H9 (cell line): Measurements from ENCODE around the gene RDH11. TPM values are rescaled to one million over a fixed set of nuclear protein-coding genes. Genes with fewer than 3 reads are reported as not detected.

Experiments used
- DNase-seq: peaks from one replicate; pipeline ENCODE4 v3.0.0-alpha.2; 2017
- H2AFZ ChIP-seq: one replicate; pipeline ENCODE4 v1.6.1; 2013; ENCODE audit warnings: mild to moderate bottlenecking, low read length, control low read depth, moderate library complexity
- H2AK5ac ChIP-seq: 2 replicates; pipeline ENCODE4 v1.6.1; 2013; ENCODE audit warnings: low read length, control low read depth, mixed read lengths; ENCODE audit not compliant: insufficient read length
- H2BK120ac ChIP-seq: one replicate; pipeline ENCODE4 v1.6.1; 2013; ENCODE audit warnings: low read depth, mild to moderate bottlenecking, low read length, control low read depth, inconsistent platforms; ENCODE audit not compliant: poor library complexity, severe bottlenecking
- H2BK12ac ChIP-seq: 2 replicates; pipeline ENCODE4 v1.6.1; 2013; ENCODE audit warnings: low read length, control low read depth, mixed read lengths, low read depth; ENCODE audit not compliant: insufficient read length
- H2BK15ac ChIP-seq: 2 replicates; pipeline ENCODE4 v1.6.1; 2013; ENCODE audit warnings: low read depth, low read length, control low read depth
- H2BK20ac ChIP-seq: one replicate; pipeline ENCODE4 v1.6.1; 2013; ENCODE audit warnings: low read depth, mild to moderate bottlenecking, low read length, control low read depth, inconsistent platforms; ENCODE audit not compliant: poor library complexity, severe bottlenecking
- H2BK5ac ChIP-seq: 2 replicates; pipeline ENCODE4 v1.6.1; 2013; ENCODE audit warnings: low read length, control low read depth, mixed read lengths; ENCODE audit not compliant: insufficient read length
- H3K14ac ChIP-seq: 2 replicates; pipeline ENCODE4 v1.6.1; 2013; ENCODE audit warnings: low read length, control low read depth; ENCODE audit not compliant: insufficient read depth
- H3K18ac ChIP-seq: 2 replicates; pipeline ENCODE4 v1.6.1; 2013; ENCODE audit warnings: low read depth, mild to moderate bottlenecking, mixed read lengths, low read length, control low read depth; ENCODE audit not compliant: insufficient read length
- H3K23ac ChIP-seq: 2 replicates; pipeline ENCODE4 v1.6.1; 2013; ENCODE audit warnings: low read length, control low read depth, mixed read lengths, low read depth; ENCODE audit not compliant: insufficient read length
- H3K23me2 ChIP-seq: 2 replicates; pipeline ENCODE4 v1.6.1; 2013; ENCODE audit warnings: low read depth, mild to moderate bottlenecking, mixed read lengths, low read length, control low read depth; ENCODE audit not compliant: insufficient read length, poor library complexity, severe bottlenecking
- H3K27ac ChIP-seq: 2 replicates; pipeline ENCODE4 v1.5.1; 2013; ENCODE audit warnings: low read length, control low read depth, mixed read lengths, low read depth; ENCODE audit not compliant: insufficient read length
- H3K27me3 ChIP-seq: 2 replicates; pipeline ENCODE4 v1.6.1; 2013; ENCODE audit warnings: low read length, control low read depth, inconsistent platforms; ENCODE audit not compliant: insufficient read depth
- H3K4ac ChIP-seq: 2 replicates; pipeline ENCODE4 v1.6.1; 2013; ENCODE audit warnings: low read depth, mild to moderate bottlenecking, control low read depth, inconsistent platforms, low read length, moderate library complexity
- H3K4me1 ChIP-seq: 2 replicates; pipeline ENCODE4 v1.6.1; 2013; ENCODE audit warnings: low read length, control low read depth, inconsistent platforms; ENCODE audit not compliant: insufficient read depth
- H3K4me2 ChIP-seq: 2 replicates; pipeline ENCODE4 v1.6.1; 2013; ENCODE audit warnings: low read length, control low read depth, mixed read lengths; ENCODE audit not compliant: insufficient read length, insufficient read depth
- H3K56ac ChIP-seq: 2 replicates; pipeline ENCODE4 v1.6.1; 2013; ENCODE audit warnings: low read depth, mild to moderate bottlenecking, mixed read lengths, low read length, control low read depth; ENCODE audit not compliant: insufficient read length
- H3K79me1 ChIP-seq: 2 replicates; pipeline ENCODE4 v1.6.1; 2013; ENCODE audit warnings: low read depth, mild to moderate bottlenecking, moderate library complexity, low read length, control low read depth, inconsistent platforms; ENCODE audit not compliant: insufficient read depth, poor library complexity, severe bottlenecking
- H3K79me2 ChIP-seq: 2 replicates; pipeline ENCODE4 v1.6.1; 2013; ENCODE audit warnings: low read length, control low read depth, inconsistent platforms; ENCODE audit not compliant: insufficient read depth
- H3K9ac ChIP-seq: 2 replicates; pipeline ENCODE4 v1.6.1; 2013; ENCODE audit warnings: low read length, control low read depth, mixed read lengths; ENCODE audit not compliant: insufficient read length; ENCODE audit errors: extremely low read depth
- H3K9me3 ChIP-seq: one replicate; pipeline ENCODE4 v1.6.1; 2013; ENCODE audit warnings: low read depth, low read length, inconsistent platforms; ENCODE audit not compliant: control insufficient read depth
- H3T11ph ChIP-seq: one replicate; pipeline ENCODE4 v1.6.1; 2013; ENCODE audit warnings: mild to moderate bottlenecking, low read length, control low read depth, inconsistent platforms
- H4K20me1 ChIP-seq: one replicate; pipeline ENCODE4 v1.6.1; 2013; ENCODE audit not compliant: control insufficient read depth, insufficient read length, insufficient read depth
- H4K5ac ChIP-seq: 2 replicates; pipeline ENCODE4 v1.6.1; 2013; ENCODE audit warnings: low read depth, mild to moderate bottlenecking, mixed read lengths, low read length, control low read depth; ENCODE audit not compliant: insufficient read length
- H4K8ac ChIP-seq: replicated peaks from 2 replicates; pipeline ENCODE4 v1.6.1; 2013; ENCODE audit warnings: low read length, control low read depth, mixed read lengths, low read depth; ENCODE audit not compliant: insufficient read length
- H4K91ac ChIP-seq: 2 replicates; pipeline ENCODE4 v1.6.1; 2013; ENCODE audit warnings: low read depth, mild to moderate bottlenecking, moderate library complexity, mixed read lengths, low read length, control low read depth; ENCODE audit not compliant: insufficient read length
- H3K27ac Mint-ChIP-seq, 3 experiments: 2 replicates in 2 of 3; 3 replicates in 1 of 3; pipeline ENCODE4 v1.8.0; 2020 to 2021; ENCODE audit warnings: mixed read lengths in 3 of 3, mild to moderate bottlenecking in 1 of 3, moderate library complexity in 1 of 3
- H3K27me3 Mint-ChIP-seq: 2 replicates; pipeline ENCODE4 v1.8.0; 2021; ENCODE audit warnings: low read depth, mild to moderate bottlenecking, moderate library complexity, mixed read lengths
- H3K36me3 Mint-ChIP-seq, 3 experiments: 2 replicates in 2 of 3; 3 replicates in 1 of 3; pipeline ENCODE4 v1.8.0; 2020 to 2021; ENCODE audit warnings: low read depth in 3 of 3, mixed read lengths in 3 of 3; ENCODE audit not compliant: insufficient read depth in 1 of 3
- H3K4me1 Mint-ChIP-seq, 2 experiments: 2 replicates each; pipeline ENCODE4 v1.8.0; 2020; ENCODE audit warnings: mixed read lengths in 2 of 2
- H3K4me3 Mint-ChIP-seq, 2 experiments: 2 replicates in 1 of 2; 3 replicates in 1 of 2; pipeline ENCODE4 v1.8.0; 2020 to 2021; ENCODE audit warnings: mild to moderate bottlenecking in 2 of 2, mixed read lengths in 2 of 2, moderate library complexity in 1 of 2
- H3K9me3 Mint-ChIP-seq, 2 experiments: 2 replicates in 1 of 2; 3 replicates in 1 of 2; pipeline ENCODE4 v1.8.0; 2020; ENCODE audit warnings: mild to moderate bottlenecking in 2 of 2, mixed read lengths in 2 of 2, moderate library complexity in 1 of 2
- CTCF ChIP-seq: fragments of 200-600 bp; sonication (generic); conservative IDR thresholded peaks from 3 replicates; pipeline ENCODE4 v1.8.0; 2021; ENCODE audit warnings: antibody characterized with exemption, mild to moderate bottlenecking
- WGBS: extraction: QIAGEN DNeasy Blood & Tissue Kit; methylation state at CpG from one replicate; pipeline ENCODE4 v1.1.7; 2013; ENCODE audit warnings: missing lambda C conversion rate, low lambda C conversion rate, mixed read lengths; ENCODE audit not compliant: insufficient read length; ENCODE audit errors: extremely low coverage; 5-methylcytosine and 5-hydroxymethylcytosine counted together
- total RNA-seq: library from RNA; stranded (reverse); gene quantifications from 2 replicates; pipeline ENCODE4 v1.2.1, GENCODE V29; 2021

The RDH11 gene
- total RNA-seq, 1 experiment from 2014 or later = 83.4 TPM

DNA sequence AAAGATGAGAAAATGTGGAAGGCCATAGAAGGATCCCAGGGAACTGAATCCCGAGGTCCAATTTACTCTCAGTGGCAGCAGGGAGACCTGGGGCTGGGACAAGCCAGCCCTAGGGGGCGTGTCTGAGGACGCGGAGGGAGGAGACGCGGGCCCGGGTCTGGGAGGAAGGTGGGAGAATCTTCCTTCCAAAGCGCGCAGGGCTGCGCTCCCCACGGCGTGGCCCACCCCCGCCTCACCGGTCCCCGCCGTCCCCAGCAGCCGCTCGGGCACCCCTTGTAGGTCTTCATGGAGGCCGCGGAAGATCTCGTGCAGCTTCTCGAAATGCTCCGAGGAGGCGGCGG, 21.5 kb downstream of the RDH11 start:
- Histone ChIP-seq H2BK12ac (no peak overlapping the region), H3K23me2 (peaks cover 5% of the 10 kb centered on the region), H3K4ac (no peak overlapping the region), H2AFZ (no peak overlapping the region), H3K4me2 (peak overlapping the region; percentile 52), H3K79me2 (peaks cover 4% of the 10 kb centered on the region; the same call in 1 of the 2 replicates), H3K18ac (no peak overlapping the region), H2BK120ac (no peak overlapping the region), H3K14ac (no peak overlapping the region; the same call in 1 of the 2 replicates), H2BK20ac (no peak overlapping the region), H3K9me3 (no peaks in the 10 kb centered on the region), H3K23ac (no peak overlapping the region), H4K20me1 (no peaks in the 10 kb centered on the region), H4K91ac (no peak overlapping the region), H3K27ac (no peak overlapping the region), H2AK5ac (no peak overlapping the region), H3K56ac (no peak overlapping the region), H3K4me1 (peaks cover 2% of the 10 kb centered on the region; the same call in 1 of the 2 replicates), H3K9ac (peak overlapping the region; percentile 79), H4K8ac (no peak overlapping the region), H2BK15ac (no peak overlapping the region), H3K27me3 (no peaks in the 10 kb centered on the region), H3K79me1 (no peaks in the 10 kb centered on the region), H2BK5ac (no peak overlapping the region), H4K5ac (no peak overlapping the region), H3T11ph (no peak overlapping the region)
- Mint-ChIP-seq H3K27ac (peak overlapping the region in 2 of 3 experiments; percentile 15 to 53; a peak in 4 of 7 replicates), H3K27me3 (no peaks in the 10 kb centered on the region; the same call in 1 of the 2 replicates), H3K9me3 (no peaks in the 10 kb centered on the region; a peak in 1 of 5 replicates), H3K4me1 (peaks cover 15 to 19% of the 10 kb centered on the region in 2 experiments), H3K4me3 (peak overlapping the region; percentile 75 to 83), H3K36me3 (peaks cover 9 to 27% (median 26%) of the 10 kb centered on the region in 3 experiments)
- no CpG with 5 or more reads among the region's 25 CpGs for WGBS
- TF ChIP-seq CTCF = 0 out of 3 replicates have a peak, but pooled peaks have one; percentile 32
- DNase-seq = peak; percentile 78
